ENCODE measurements around the gene TREM1. TPM values are rescaled to one million over a fixed set of nuclear protein-coding genes. Genes with fewer than 3 reads are reported as not detected.
"Not testable (repeated sequence)": the region's sequence is repeated elsewhere in the genome, so short reads cannot be mapped to it uniquely, and the experiment has no call there.

TREM1 gene
- total RNA-seq, 1 donor from 2014 or later = not detected

DNA sequence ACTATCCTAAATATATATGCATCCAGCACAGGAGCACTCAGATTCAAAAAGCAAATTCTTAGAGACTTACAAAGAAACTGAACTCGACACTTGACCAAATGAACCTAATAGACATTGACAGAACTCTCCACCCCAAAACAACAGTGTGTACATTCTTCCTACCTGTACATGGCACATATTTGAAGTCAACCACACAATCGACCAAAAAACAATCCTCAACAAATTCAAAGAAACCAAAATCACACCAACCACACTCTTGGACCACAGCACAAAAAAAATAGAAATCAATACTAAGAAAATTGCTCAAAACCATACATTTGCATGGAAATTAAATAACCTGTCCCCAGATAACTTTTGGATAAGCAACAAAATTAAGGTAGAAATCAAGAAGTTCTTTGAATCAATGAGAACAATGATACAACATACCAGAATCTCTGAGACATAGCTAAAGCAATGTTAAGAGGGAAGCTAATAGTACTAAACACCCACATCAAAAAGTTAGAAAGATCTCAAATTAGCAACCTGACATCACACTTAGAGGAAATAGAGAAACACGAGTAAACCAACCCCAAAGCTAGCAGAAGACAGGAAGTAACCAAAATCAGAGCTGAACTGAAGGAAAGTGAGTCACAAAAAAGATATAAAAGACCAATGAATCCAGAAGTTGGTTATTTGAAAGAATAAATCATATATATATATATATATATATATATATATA lies 12.5 kb upstream of the TREM1 start:
- no peak overlapping the region for H3K27ac Mint-ChIP-seq (ENCODE audit: unreplicated experiment)

DNA sequence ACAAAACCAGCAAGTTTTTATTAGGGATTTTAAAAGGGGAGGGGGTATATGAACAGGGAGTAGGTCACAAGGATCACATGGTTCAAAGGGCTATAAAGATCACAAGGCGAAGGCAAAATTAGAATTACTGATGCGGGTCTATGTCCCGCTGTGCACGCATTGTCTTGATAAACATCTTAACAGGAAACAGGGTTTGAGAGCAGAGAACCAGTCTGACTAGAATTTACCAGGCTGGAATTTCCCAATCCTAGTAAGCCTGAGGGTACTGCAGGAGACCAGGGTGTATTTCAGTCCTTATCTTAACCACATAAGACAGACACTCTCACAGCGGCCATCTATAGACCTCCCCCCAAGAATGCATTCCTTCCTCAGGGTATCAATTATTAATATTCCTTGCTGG lies 10.8 kb upstream of the TREM1 start:
- not testable (repeated sequence) for H3K4me3 Mint-ChIP-seq (ENCODE audit: unreplicated experiment); H3K27ac Mint-ChIP-seq (ENCODE audit: unreplicated experiment); H3K36me3 Mint-ChIP-seq (ENCODE audit: unreplicated experiment); DNase-seq; H3K27me3 Mint-ChIP-seq (ENCODE audit: unreplicated experiment); H3K9me3 Mint-ChIP-seq (ENCODE audit: unreplicated experiment); H3K4me1 Mint-ChIP-seq (ENCODE audit: low read depth, unreplicated experiment)

More for the DNA sequence above, 12.5 kb upstream of the TREM1 start:
- peaks cover 4% of the 10 kb centered on the region for H3K27me3 Mint-ChIP-seq (ENCODE audit: unreplicated experiment)
- peaks cover 6% of the 10 kb centered on the region for H3K36me3 Mint-ChIP-seq (ENCODE audit: unreplicated experiment)
- TF ChIP-seq, protein P1, sequence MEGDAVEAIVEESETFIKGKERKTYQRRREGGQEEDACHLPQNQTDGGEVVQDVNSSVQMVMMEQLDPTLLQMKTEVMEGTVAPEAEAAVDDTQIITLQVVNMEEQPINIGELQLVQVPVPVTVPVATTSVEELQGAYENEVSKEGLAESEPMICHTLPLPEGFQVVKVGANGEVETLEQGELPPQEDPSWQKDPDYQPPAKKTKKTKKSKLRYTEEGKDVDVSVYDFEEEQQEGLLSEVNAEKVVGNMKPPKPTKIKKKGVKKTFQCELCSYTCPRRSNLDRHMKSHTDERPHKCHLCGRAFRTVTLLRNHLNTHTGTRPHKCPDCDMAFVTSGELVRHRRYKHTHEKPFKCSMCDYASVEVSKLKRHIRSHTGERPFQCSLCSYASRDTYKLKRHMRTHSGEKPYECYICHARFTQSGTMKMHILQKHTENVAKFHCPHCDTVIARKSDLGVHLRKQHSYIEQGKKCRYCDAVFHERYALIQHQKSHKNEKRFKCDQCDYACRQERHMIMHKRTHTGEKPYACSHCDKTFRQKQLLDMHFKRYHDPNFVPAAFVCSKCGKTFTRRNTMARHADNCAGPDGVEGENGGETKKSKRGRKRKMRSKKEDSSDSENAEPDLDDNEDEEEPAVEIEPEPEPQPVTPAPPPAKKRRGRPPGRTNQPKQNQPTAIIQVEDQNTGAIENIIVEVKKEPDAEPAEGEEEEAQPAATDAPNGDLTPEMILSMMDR (IDR thresholded peaks at IDR 0.05; ENCODE audit: partially characterized antibody, unreplicated experiment) = no peak
- H3K4me1 Mint-ChIP-seq (ENCODE audit: low read depth, unreplicated experiment) = no peaks in the 10 kb centered on the region
- DNase-seq = no peak
- H3K4me3 Mint-ChIP-seq (ENCODE audit: unreplicated experiment) = no peak overlapping the region
- H3K9me3 Mint-ChIP-seq (ENCODE audit: unreplicated experiment) = no peaks in the 10 kb centered on the region

- H3K36me3 Mint-ChIP-seq (ENCODE audit: unreplicated experiment) = peaks cover 6% of the 10 kb centered on the region
- H3K9me3 Mint-ChIP-seq (ENCODE audit: unreplicated experiment) = no peaks in the 10 kb centered on the region
- no peak overlapping the region for H3K4me3 Mint-ChIP-seq (ENCODE audit: unreplicated experiment)
- TF ChIP-seq, protein P1 (IDR thresholded peaks at IDR 0.05; ENCODE audit: partially characterized antibody, unreplicated experiment) = no peak
- no peak overlapping the region for H3K27ac Mint-ChIP-seq (ENCODE audit: unreplicated experiment)
- H3K27me3 Mint-ChIP-seq (ENCODE audit: unreplicated experiment) = peaks cover 7% of the 10 kb centered on the region
- H3K4me1 Mint-ChIP-seq (ENCODE audit: low read depth, unreplicated experiment) = no peaks in the 10 kb centered on the region
- no peak for DNase-seq
These were observed 7.9 kb upstream of the TREM1 start for GRCh38 chr6:41294214-41294872.

DNA sequence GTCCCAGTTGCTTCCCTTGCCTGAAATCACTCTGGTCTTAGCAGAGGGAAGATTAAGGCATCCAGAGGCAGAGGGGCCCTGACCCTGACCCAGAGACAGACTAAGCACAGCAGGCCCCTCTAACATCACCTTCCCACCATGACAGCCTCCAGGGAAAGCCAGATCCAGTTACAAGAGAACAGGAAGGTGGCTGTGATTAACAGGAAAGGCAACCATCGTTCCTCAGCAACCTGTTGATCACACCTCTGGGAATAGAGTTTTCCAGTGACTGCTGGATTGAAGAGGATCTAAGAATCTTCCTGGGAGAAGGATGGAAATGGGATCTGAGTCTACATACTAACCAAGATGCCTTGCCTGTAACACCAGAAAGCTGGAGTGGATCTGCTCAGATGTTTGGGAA lies 5.2 kb upstream of the TREM1 start:
- H3K4me3 Mint-ChIP-seq (ENCODE audit: unreplicated experiment) = no peak overlapping the region
- DNase-seq = no peak
- H3K4me1 Mint-ChIP-seq (ENCODE audit: low read depth, unreplicated experiment) = no peaks in the 10 kb centered on the region
- H3K9me3 Mint-ChIP-seq (ENCODE audit: unreplicated experiment) = no peaks in the 10 kb centered on the region
- H3K27me3 Mint-ChIP-seq (ENCODE audit: unreplicated experiment) = peaks cover 7% of the 10 kb centered on the region
- no peak overlapping the region for H3K27ac Mint-ChIP-seq (ENCODE audit: unreplicated experiment)
- H3K36me3 Mint-ChIP-seq (ENCODE audit: unreplicated experiment) = no peaks in the 10 kb centered on the region
- TF ChIP-seq, protein P1 (IDR thresholded peaks at IDR 0.05; ENCODE audit: partially characterized antibody, unreplicated experiment) = no peak

DNA sequence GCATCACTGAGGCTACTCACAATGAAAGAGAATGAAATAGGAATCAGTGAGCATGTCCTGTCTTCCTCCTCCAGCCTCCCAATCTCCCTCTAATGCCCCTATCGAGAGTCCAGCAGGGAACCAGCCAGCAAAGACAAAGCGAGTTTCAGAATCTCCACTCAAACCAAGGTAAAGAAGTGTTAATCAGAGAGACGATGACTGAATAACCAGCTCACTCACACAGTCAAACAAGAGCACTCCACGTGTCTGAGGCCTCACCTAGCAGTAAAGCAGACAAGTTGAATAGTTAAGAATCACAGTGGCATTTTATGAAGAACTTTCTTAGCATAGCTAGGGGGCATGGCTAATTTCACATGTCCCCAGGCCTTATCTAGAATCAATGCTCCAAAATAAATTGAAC lies 3.3 kb upstream of the TREM1 start:
- no peak for DNase-seq
- H3K36me3 Mint-ChIP-seq (ENCODE audit: unreplicated experiment) = no peaks in the 10 kb centered on the region
- TF ChIP-seq, protein P1 (IDR thresholded peaks at IDR 0.05; ENCODE audit: partially characterized antibody, unreplicated experiment) = no peak
- H3K27me3 Mint-ChIP-seq (ENCODE audit: unreplicated experiment) = peaks cover 4% of the 10 kb centered on the region
- H3K4me1 Mint-ChIP-seq (ENCODE audit: low read depth, unreplicated experiment) = no peaks in the 10 kb centered on the region
- no peaks in the 10 kb centered on the region for H3K9me3 Mint-ChIP-seq (ENCODE audit: unreplicated experiment)
- no peak overlapping the region for H3K27ac Mint-ChIP-seq (ENCODE audit: unreplicated experiment)
- H3K4me3 Mint-ChIP-seq (ENCODE audit: unreplicated experiment) = no peak overlapping the region
